GM23338 (cell line): Measurements from ENCODE around the gene ERCC6L.

Experiments
- CREB1 ChIP-seq: fragments of 250-450 bp; sonication (Bioruptor Pico); IDR thresholded peaks from 2 replicates; pipeline ENCODE4 v1.5.0; 2020; ENCODE audit warnings: low read depth, mild to moderate bottlenecking, moderate library complexity
- ETS1 ChIP-seq: IDR thresholded peaks from 2 replicates; pipeline ENCODE4 v1.6.1; 2016; ENCODE audit warnings: antibody characterized with exemption
- EZH2 ChIP-seq: fragments of 200-600 bp; sonication (generic); IDR thresholded peaks from one replicate; pipeline ENCODE4 v1.8.0; 2017; ENCODE audit warnings: antibody characterized with exemption, mild to moderate bottlenecking, low read depth; ENCODE audit not compliant: unreplicated experiment
- EZH2phosphoT487 ChIP-seq: fragments of 200-600 bp; sonication (generic); IDR thresholded peaks from one replicate; pipeline ENCODE4 v1.8.1; 2018; ENCODE audit warnings: antibody characterized with exemption; ENCODE audit not compliant: unreplicated experiment
- JUNB ChIP-seq: IDR thresholded peaks from one replicate; pipeline ENCODE4 v1.6.1; 2016; ENCODE audit warnings: antibody characterized with exemption; ENCODE audit not compliant: unreplicated experiment
- NANOG ChIP-seq: IDR thresholded peaks from 2 replicates; pipeline ENCODE4 v1.6.1; 2016; ENCODE audit warnings: antibody characterized with exemption, borderline replicate concordance
- POLR2AphosphoS5 ChIP-seq: IDR thresholded peaks from 2 replicates; pipeline ENCODE4 v1.6.1; 2016; ENCODE audit warnings: antibody characterized with exemption, low read depth
- REST ChIP-seq: IDR thresholded peaks from one replicate; pipeline ENCODE4 v1.6.1; 2018; ENCODE audit warnings: antibody characterized with exemption; ENCODE audit not compliant: unreplicated experiment
- STAT1 ChIP-seq: IDR thresholded peaks from one replicate; pipeline ENCODE4 v1.6.1; 2016; ENCODE audit warnings: antibody characterized with exemption; ENCODE audit not compliant: unreplicated experiment
- ZNF114 ChIP-seq: fragments of 250-450 bp; sonication (Bioruptor Pico); IDR thresholded peaks from 2 replicates; pipeline ENCODE4 v1.5.0; 2020; ENCODE audit warnings: mild to moderate bottlenecking, moderate library complexity
- ZNF331 ChIP-seq: fragments of 250-450 bp; sonication (Bioruptor Pico); IDR thresholded peaks from 2 replicates; pipeline ENCODE4 v1.5.0; 2020; ENCODE audit warnings: low read depth, mild to moderate bottlenecking, moderate library complexity
- TF ChIP-seq, protein P1 (sequence below), 2 experiments: fragments of 200-600 bp in 1 of 2; sonication (generic) in 1 of 2; conservative IDR thresholded peaks; 2 replicates each; pipeline versions ENCODE4 v1.5.1 to v1.6.1; 2016 to 2017; ENCODE audit warnings: antibody characterized with exemption in 2 of 2, low read depth in 2 of 2, mild to moderate bottlenecking in 2 of 2, moderate library complexity in 1 of 2
- TF ChIP-seq, protein P2 (sequence below): fragments of 250-450 bp; sonication (Bioruptor Pico); IDR thresholded peaks from 2 replicates; pipeline ENCODE4 v1.5.0; 2020; ENCODE audit warnings: mild to moderate bottlenecking, moderate library complexity

DNA sequence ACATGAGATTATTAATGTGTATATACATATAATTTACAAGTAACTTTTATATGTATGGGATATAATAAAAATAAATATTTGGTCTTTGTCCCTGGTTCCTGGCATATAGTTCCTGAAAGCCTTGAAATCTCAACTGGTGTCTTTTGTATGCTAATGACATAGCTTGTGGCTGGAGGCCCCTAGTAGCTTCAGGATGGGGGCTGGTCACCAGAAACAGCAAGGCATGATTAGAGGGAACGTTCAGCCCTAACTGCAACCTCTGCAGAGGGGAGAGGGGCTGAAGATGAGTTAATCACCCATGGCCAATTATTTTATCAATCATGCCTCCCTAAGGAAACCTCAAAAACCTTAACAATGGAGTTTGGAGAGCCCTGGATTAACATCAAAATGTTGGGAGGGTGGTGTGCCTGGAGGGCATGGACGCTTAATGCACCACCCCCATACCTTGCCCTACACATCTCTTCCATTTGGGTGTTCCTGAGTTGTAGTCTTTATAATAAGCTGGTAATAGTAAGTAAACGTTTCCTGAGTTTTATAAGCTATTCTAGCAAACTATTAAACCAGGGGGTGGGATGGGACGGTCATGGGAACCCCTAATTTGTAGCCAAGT is 35.9 kb downstream of the ERCC6L start:
- TF ChIP-seq, protein P1, sequence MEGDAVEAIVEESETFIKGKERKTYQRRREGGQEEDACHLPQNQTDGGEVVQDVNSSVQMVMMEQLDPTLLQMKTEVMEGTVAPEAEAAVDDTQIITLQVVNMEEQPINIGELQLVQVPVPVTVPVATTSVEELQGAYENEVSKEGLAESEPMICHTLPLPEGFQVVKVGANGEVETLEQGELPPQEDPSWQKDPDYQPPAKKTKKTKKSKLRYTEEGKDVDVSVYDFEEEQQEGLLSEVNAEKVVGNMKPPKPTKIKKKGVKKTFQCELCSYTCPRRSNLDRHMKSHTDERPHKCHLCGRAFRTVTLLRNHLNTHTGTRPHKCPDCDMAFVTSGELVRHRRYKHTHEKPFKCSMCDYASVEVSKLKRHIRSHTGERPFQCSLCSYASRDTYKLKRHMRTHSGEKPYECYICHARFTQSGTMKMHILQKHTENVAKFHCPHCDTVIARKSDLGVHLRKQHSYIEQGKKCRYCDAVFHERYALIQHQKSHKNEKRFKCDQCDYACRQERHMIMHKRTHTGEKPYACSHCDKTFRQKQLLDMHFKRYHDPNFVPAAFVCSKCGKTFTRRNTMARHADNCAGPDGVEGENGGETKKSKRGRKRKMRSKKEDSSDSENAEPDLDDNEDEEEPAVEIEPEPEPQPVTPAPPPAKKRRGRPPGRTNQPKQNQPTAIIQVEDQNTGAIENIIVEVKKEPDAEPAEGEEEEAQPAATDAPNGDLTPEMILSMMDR (conservative IDR thresholded peaks at IDR 0.05; ENCODE audit: low read depth in 2 of 2), result no peak
- no peak for TF ChIP-seq CREB1 (CRISPR knock-in tag)
- TF ChIP-seq EZH2, result no peak
- no peak for TF ChIP-seq EZH2phosphoT487
- no peak for TF ChIP-seq REST
- no peak for TF ChIP-seq POLR2AphosphoS5
- TF ChIP-seq JUNB, result no peak
- TF ChIP-seq ZNF114 (CRISPR knock-in tag), result no peak
- TF ChIP-seq ZNF331 (CRISPR knock-in tag), result no peak
- no peak for TF ChIP-seq ETS1
- no peak; the same call in 1 of the 2 replicates for TF ChIP-seq NANOG
- TF ChIP-seq STAT1, result no peak
- TF ChIP-seq, protein P2, sequence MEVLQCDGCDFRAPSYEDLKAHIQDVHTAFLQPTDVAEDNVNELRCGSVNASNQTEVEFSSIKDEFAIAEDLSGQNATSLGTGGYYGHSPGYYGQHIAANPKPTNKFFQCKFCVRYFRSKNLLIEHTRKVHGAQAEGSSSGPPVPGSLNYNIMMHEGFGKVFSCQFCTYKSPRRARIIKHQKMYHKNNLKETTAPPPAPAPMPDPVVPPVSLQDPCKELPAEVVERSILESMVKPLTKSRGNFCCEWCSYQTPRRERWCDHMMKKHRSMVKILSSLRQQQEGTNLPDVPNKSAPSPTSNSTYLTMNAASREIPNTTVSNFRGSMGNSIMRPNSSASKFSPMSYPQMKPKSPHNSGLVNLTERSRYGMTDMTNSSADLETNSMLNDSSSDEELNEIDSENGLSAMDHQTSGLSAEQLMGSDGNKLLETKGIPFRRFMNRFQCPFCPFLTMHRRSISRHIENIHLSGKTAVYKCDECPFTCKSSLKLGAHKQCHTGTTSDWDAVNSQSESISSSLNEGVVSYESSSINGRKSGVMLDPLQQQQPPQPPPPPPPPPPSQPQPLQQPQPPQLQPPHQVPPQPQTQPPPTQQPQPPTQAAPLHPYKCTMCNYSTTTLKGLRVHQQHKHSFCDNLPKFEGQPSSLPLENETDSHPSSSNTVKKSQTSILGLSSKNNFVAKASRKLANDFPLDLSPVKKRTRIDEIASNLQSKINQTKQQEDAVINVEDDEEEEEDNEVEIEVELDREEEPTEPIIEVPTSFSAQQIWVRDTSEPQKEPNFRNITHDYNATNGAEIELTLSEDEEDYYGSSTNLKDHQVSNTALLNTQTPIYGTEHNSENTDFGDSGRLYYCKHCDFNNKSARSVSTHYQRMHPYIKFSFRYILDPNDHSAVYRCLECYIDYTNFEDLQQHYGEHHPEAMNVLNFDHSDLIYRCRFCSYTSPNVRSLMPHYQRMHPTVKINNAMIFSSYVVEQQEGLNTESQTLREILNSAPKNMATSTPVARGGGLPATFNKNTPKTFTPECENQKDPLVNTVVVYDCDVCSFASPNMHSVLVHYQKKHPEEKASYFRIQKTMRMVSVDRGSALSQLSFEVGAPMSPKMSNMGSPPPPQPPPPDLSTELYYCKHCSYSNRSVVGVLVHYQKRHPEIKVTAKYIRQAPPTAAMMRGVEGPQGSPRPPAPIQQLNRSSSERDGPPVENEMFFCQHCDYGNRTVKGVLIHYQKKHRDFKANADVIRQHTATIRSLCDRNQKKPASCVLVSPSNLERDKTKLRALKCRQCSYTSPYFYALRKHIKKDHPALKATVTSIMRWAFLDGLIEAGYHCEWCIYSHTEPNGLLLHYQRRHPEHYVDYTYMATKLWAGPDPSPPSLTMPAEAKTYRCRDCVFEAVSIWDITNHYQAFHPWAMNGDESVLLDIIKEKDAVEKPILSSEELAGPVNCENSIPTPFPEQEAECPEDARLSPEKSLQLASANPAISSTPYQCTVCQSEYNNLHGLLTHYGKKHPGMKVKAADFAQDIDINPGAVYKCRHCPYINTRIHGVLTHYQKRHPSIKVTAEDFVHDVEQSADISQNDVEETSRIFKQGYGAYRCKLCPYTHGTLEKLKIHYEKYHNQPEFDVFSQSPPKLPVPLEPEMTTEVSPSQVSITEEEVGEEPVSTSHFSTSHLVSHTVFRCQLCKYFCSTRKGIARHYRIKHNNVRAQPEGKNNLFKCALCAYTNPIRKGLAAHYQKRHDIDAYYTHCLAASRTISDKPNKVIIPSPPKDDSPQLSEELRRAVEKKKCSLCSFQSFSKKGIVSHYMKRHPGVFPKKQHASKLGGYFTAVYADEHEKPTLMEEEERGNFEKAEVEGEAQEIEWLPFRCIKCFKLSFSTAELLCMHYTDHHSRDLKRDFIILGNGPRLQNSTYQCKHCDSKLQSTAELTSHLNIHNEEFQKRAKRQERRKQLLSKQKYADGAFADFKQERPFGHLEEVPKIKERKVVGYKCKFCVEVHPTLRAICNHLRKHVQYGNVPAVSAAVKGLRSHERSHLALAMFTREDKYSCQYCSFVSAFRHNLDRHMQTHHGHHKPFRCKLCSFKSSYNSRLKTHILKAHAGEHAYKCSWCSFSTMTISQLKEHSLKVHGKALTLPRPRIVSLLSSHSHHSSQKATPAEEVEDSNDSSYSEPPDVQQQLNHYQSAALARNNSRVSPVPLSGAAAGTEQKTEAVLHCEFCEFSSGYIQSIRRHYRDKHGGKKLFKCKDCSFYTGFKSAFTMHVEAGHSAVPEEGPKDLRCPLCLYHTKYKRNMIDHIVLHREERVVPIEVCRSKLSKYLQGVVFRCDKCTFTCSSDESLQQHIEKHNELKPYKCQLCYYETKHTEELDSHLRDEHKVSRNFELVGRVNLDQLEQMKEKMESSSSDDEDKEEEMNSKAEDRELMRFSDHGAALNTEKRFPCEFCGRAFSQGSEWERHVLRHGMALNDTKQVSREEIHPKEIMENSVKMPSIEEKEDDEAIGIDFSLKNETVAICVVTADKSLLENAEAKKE, result no peak
